Activated naive CD8-positive, alpha-beta T cell treated with anti-CD3 and anti-CD28 coated beads, Interleukin-2, amount 10 ng/mL, durations not matched to agents 7 days and 5 days (primary cell): ENCODE measurements around the gene TMEM121. TPM values are rescaled to one million over a fixed set of nuclear protein-coding genes. Genes with fewer than 3 reads are reported as not detected.

Source experiments
- ATAC-seq: fragments of 150-1000 bp; cut with Tn5 transposase; one replicate; pipeline ENCODE4 v1.10.0; 2021; ENCODE audit warnings: low read depth, moderate library complexity
- POLR2A ChIA-PET: fragments of 350-600 bp; sonication (Branson Sonifier 250); formaldehyde crosslinking; loops from one replicate; lab custom pipeline; 2021; ENCODE audit warnings: antibody characterized with exemption; lab: Charles Lee
- DNase-seq: peaks from one replicate; pipeline ENCODE4 v3.0.0; 2021
- H3K27ac Mint-ChIP-seq: one replicate; pipeline ENCODE4 v1.8.0; 2022; ENCODE audit warnings: mild to moderate bottlenecking, mixed read lengths
- H3K27me3 Mint-ChIP-seq: one replicate; pipeline ENCODE4 v1.8.0; 2022; ENCODE audit warnings: mild to moderate bottlenecking, moderate library complexity, mixed read lengths
- H3K36me3 Mint-ChIP-seq: one replicate; pipeline ENCODE4 v1.8.0; 2021; ENCODE audit warnings: mild to moderate bottlenecking, mixed read lengths
- H3K4me1 Mint-ChIP-seq: one replicate; pipeline ENCODE4 v1.8.0; 2021; ENCODE audit warnings: mixed read lengths
- H3K4me3 Mint-ChIP-seq: one replicate; pipeline ENCODE4 v1.8.0; 2022; ENCODE audit warnings: mild to moderate bottlenecking, moderate library complexity, mixed read lengths
- H3K9me3 Mint-ChIP-seq: one replicate; pipeline ENCODE4 v1.8.0; 2021; ENCODE audit warnings: mixed read lengths
- total RNA-seq, 2 experiments: library from RNA; stranded (reverse); gene quantifications; one replicate each; pipeline ENCODE4 v1.2.3, GENCODE V29; 2021

TMEM121 gene
- 1 to 10 TPM; 8.1 to 8.8 TPM for total RNA-seq

DNA sequence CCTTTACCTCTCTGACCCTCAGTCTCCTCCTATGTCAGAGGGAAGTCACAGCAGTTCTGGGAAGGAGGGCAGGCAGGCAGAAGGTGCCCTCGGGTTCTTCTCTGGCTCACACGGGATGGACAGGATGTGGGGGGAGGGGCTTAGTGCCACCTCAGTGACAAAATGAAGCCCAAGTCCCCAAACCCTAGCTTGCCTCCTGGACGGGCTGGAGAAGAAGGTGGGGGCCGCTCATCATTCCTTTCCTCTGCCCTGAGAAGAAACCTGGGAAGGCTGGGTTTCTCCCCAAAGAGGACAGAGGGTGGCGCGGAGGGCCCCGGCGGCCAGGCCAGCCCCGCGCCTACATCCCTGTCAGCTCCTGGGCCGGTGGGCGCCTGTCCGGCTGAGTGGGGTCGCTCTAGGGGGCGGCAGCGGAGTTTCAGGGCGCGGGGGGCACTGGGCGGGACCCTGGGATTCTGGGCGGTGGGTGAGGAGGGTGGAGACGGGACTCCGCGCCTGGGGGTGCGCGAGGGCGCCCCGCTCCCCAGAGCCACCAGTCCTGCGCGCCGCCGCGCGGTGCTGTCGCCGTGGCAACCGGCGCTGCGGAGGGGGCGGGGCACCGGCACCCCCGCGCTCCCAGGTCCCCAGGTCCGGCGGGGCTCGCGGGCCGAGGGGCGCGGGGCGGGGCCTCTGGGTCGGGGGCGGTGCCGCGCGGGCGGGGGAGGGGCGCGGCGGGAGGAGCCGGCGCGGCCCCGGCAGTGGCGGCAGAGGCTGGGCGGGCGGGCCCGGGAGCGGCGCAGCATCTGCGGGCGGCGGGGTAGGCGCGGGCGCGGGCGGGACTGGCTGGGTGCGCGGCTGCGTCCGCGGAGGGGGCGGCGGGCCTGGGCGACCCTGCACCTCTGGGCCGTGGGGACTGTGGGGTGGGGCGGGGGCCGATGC is at the start of gene TMEM121:
TMEM121 (plus strand) TSS at position 723 of the 915 bp plus-strand sequence. CDS start 2,252 bp downstream, outside the sequence.
- peak within 1 kb of the TSS; percentile 78 for H3K4me3 Mint-ChIP-seq
- no peaks in the 10 kb centered on the region for H3K36me3 Mint-ChIP-seq
- no peaks in the 10 kb centered on the region for H3K9me3 Mint-ChIP-seq
- H3K27ac Mint-ChIP-seq, result peak within 1 kb of the TSS; percentile 80
- DNase-seq, result peak; percentile 68
- peak; percentile 6 for ATAC-seq
- H3K4me1 Mint-ChIP-seq, result peaks cover 14% of the 10 kb centered on the region
- POLR2A ChIA-PET, result no interaction called here
- peaks cover 34% of the 10 kb centered on the region for H3K27me3 Mint-ChIP-seq

DNA sequence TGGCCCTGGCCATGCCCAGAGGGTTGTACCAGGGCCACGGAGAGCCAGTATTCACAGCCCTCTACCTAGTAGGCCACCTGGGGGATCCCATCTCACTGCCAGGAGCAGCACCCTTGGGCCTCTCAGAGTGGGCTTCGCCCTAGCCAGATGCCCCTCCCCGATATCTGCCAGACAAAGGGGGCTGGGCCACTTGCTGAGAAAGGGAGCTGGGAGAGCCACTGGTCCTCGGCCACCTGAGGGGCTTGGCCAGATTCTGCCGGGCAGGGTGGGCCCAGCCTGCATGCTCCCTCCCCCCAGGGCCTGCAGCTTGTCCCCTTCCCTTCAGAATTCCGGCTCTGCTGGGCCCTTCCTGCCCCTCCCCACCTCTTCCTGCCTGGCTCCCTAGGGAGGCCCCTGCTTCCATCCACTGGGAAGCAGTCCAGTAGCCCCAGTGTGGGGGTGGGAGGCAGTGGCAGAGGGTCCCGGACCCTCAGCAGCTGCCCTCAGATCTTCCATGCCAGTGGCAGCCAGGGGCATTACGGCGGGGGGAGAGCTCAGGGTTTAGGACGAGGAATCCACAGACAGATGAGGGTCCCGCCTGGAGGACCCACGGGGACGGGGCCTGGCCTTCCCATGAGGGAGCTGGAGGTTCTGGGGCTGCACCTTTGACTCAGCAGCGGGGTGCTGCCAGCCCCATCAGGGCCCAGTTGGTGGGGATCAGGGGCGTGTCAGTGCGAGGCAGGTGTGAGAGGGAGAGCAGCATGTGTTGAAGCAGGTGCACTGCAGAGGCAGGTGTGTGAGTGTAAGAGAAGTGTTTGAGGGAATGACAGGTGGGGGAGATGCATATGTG is 49.3 kb upstream of the TMEM121 start:
- Mint-ChIP-seq H3K36me3 (peaks cover 3% of the 10 kb centered on the region), H3K27me3 (peaks cover 28% of the 10 kb centered on the region), H3K27ac (peak overlapping the region; percentile 56), H3K4me1 (peaks cover 16% of the 10 kb centered on the region), H3K9me3 (no peaks in the 10 kb centered on the region), H3K4me3 (no peak overlapping the region)
- no peak for DNase-seq
- no peak for ATAC-seq
- POLR2A ChIA-PET, result no interaction called here

DNA sequence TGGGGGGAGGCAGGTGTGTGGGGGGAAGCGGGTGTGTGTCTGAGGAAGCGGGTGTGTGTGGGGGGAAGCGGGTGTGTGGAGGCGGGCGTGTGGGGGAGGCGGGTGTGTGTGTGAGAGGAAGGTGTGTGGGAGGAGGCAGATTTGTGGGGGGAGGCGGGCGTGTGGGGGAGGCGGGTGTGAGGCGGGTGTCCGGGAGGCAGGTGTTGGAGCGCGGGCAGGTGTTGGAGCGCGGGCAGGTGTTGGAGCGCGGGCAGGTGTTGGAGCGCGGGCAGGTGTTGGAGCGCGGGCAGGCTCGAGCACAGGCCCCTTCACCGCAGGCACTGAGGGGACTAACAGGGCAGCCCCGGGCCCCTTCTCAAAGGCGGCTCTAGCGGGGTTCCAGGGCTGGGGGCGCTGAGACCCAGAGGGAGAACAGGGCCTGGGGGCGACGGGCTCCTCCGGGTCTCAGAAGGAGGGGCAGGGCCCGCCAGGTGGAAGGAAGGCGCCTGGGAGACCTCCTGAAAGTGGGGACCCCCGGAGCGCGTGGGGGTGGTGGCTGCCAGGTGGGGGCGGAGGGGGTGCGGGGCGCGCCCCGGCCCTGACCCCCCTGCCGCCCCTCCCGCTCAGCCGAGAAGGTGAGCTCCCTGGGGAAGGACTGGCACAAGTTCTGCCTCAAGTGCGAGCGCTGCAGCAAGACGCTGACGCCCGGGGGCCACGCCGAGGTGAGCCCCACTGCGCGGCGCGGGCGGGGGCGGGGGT is 48.6 kb upstream of the TMEM121 start:
- no peak overlapping the region for H3K4me3 Mint-ChIP-seq
- H3K36me3 Mint-ChIP-seq, result peaks cover 3% of the 10 kb centered on the region
- H3K9me3 Mint-ChIP-seq, result no peaks in the 10 kb centered on the region
- POLR2A ChIA-PET, result no interaction called here
- ATAC-seq (no peak), DNase-seq (no peak)
- peaks cover 20% of the 10 kb centered on the region for H3K4me1 Mint-ChIP-seq
- H3K27me3 Mint-ChIP-seq, result peaks cover 28% of the 10 kb centered on the region
- no peak overlapping the region for H3K27ac Mint-ChIP-seq

DNA sequence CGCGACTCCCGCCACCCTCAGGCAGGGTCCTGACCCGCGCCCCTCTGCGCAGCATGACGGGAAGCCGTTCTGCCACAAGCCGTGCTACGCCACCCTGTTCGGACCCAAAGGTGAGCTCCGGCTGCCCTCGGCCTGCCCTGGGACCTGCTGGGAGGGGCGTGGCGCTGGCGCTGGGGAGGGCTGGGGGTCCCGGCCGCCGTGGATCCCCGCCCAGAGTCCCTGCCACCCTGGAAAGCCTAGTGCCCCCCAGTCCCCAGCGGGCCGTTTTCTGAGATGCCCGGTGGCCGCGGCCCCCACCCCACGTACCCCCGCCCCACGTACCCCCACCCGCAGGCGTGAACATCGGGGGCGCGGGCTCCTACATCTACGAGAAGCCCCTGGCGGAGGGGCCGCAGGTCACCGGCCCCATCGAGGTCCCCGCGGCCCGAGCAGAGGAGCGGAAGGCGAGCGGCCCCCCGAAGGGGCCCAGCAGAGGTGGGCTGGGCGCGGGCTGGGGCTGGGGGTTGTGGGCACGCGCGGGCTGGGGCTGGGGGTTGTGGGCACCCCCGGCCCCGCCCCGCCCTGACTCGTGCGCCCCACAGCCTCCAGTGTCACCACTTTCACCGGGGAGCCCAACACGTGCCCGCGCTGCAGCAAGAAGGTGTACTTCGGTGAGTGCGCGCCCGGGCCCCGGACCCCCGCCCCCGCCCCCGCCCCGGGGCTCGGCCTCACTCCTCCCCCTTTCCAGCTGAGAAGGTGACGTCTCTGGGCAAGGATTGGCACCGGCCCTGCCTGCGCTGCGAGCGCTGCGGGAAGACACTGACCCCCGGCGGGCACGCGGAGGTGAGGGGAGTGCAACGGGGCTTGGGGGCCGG is 47.8 kb upstream of the TMEM121 start:
- DNase-seq (no peak), ATAC-seq (no peak)
- POLR2A ChIA-PET, result no interaction called here
- peaks cover 20% of the 10 kb centered on the region for H3K4me1 Mint-ChIP-seq
- no peak overlapping the region for H3K27ac Mint-ChIP-seq
- no peak overlapping the region for H3K4me3 Mint-ChIP-seq
- H3K36me3 Mint-ChIP-seq, result peaks cover 3% of the 10 kb centered on the region
- no peaks in the 10 kb centered on the region for H3K9me3 Mint-ChIP-seq
- peaks cover 28% of the 10 kb centered on the region for H3K27me3 Mint-ChIP-seq

DNA sequence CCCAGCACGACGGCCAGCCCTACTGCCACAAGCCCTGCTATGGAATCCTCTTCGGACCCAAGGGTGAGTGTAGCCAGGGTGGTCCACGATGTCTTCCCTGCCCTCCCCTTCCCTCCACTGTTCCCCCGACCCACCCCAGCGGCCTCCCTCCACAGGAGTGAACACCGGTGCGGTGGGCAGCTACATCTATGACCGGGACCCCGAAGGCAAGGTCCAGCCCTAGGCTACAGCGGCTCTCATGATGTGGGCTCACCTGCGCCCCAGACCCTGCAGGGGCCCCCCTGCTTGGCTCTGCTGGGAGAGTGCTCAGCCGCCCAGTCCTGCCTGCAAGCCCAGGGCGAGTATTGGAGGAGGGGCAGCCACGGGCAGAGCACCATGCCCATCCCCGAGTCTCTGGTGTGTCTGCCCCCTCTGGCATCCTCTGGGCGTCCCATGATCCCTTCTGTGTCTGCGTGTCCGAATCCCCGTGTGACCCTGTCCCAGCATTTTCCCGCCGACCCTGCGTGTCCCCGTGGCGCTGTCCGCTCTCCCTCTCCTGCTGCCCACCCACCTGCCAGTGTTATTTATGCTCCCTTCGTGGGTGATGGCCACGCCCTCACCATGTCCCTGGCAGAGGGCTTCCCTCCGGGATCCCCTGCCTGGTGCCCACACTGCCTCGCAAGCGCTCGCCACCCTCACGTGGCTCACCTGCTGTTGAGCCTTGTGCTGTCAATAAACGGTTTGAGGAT is 46.8 kb upstream of the TMEM121 start:
- Mint-ChIP-seq H3K4me3 (no peak overlapping the region), H3K4me1 (peaks cover 24% of the 10 kb centered on the region)
- DNase-seq, result no peak

DNA sequence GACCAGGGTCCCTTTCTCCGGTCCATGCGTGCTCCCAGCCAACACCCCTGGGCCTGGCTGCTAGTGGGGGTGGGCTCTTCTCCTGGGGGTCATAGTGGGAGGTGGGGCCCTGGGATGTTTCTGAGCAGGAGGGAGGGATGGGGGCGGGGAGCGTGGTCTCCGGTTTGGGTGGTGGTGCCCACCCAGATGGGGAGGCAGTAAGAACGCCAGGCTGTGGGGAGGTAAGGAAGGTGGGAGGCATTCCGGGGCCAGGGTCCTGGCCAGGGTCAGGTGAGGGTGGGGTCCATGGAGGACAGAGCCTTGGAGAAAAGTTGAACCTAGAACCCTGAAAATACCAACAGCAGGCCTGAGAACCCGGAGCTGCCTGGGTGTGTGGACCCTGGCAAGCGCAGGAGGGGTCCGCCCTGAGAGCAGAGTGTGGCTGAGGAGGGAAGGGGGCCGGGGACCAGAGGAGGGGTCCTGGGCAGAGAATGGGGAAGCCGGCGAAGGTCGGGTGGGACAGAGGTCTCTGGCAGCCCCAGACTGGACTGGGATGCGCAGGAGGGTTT is 46.1 kb upstream of the TMEM121 start:
- Mint-ChIP-seq H3K4me3 (no peak overlapping the region), H3K36me3 (peaks cover 3% of the 10 kb centered on the region), H3K27me3 (peaks cover 28% of the 10 kb centered on the region), H3K4me1 (peaks cover 25% of the 10 kb centered on the region), H3K27ac (no peak overlapping the region), H3K9me3 (no peaks in the 10 kb centered on the region)
- ATAC-seq, result no peak
- no peak for DNase-seq
- POLR2A ChIA-PET, result interaction anchor here (0.8 to 3.1 kb wide), 8 partner anchors 8 to 415 kb away, joined by 3 to 118 read pairs (median 4); partner anchors contain the start of genes BRF1, GPR132 and TEDC1

More for the DNA sequence above, 46.8 kb upstream of the TMEM121 start:
- no peak for ATAC-seq
- Mint-ChIP-seq H3K27me3 (peaks cover 28% of the 10 kb centered on the region), H3K27ac (peak overlapping the region; percentile 16), H3K36me3 (peaks cover 3% of the 10 kb centered on the region), H3K9me3 (no peaks in the 10 kb centered on the region)
- POLR2A ChIA-PET, result no interaction called here

DNA sequence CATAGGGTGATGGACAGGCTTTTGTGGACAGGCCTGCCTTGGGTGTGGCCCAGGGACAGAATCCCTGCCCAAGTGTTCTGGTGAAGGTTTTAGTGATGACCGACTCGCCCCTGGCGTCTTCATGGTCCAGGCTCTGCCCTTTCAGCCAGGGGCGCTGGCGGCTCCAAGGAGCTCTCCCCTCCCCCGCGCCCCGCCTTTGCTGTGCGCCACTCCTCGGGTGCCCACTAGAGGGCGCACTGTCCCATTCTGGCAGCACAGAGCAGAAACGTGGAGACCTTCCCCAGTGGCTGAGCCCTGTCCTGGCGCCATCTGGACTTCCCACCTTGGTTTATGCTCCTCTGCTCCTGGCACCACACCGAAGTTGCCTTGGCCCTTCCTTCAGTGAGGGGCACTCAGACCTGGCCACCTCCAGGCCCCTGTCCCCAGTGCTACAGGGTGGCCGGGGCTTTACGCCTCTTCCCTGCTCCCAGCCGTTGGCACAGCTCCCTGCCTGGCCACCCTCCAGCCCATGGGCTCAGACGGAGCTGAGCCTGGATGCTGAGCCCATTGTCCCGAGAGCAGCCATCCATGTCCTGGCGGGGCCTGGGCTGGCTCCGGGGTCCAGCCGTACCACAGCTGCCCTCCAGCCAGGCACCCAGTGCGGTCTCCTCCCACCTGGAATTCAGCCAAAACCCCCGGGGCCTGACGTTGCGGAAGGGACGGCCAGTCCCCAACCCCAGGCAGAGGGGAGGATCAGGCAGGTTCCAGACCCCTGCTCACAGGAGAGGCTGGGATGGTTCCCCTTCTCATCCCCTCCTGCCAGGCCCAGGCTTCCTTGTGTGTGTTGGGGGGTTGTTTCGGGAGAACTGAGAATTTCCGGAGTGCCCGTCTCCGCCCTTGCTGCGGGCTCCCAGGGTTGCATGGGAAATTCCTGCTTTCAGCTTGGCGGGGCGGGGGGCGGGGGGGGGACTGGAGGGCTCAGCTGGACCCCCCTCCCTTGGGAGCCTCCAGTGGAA is 45.3 kb upstream of the TMEM121 start:
- peak; percentile 94 for DNase-seq
- peak; percentile 50 for ATAC-seq
- POLR2A ChIA-PET, result interaction anchor here (0.8 to 3.1 kb wide), 10 partner anchors 9 to 415 kb away, joined by 3 to 118 read pairs (median 4); partner anchors contain the start of genes BRF1, GPR132 and TEDC1
- peaks cover 3% of the 10 kb centered on the region for H3K36me3 Mint-ChIP-seq
- H3K9me3 Mint-ChIP-seq, result no peaks in the 10 kb centered on the region
- H3K4me3 Mint-ChIP-seq, result peak overlapping the region; percentile 64
- peak overlapping the region; percentile 97 for H3K27ac Mint-ChIP-seq
- peaks cover 21% of the 10 kb centered on the region for H3K27me3 Mint-ChIP-seq
- peaks cover 25% of the 10 kb centered on the region for H3K4me1 Mint-ChIP-seq

DNA sequence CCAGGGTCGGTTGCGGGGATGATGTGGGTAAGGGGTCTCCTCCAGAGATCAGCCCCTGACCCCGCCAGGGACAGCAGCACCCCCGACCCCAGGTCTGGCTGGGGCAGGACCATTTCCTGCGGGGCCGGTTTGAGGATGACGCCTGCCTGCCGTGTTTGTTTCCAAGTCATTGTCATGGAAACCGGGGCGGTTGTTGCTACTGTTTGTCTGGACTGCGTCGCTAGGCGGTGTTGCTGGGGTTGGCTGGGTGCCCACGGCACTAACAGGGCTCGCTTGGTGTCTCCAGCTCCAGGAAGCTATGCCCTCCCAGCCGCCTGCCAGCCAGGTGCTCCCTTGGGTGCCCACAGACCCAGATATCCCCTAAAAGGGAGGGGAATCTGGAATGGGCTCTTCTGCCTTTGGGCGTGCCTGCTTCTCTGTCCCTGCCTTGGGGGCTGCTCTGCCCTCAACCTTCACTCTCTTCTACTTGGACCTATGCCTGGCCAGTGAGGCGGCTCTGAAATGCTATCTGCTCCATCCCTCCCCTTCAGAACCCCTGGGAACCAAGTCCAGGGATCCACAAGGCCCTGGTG is 44.4 kb upstream of the TMEM121 start:
- peak overlapping the region; percentile 65 for H3K4me3 Mint-ChIP-seq
- no peaks in the 10 kb centered on the region for H3K9me3 Mint-ChIP-seq
- H3K36me3 Mint-ChIP-seq, result peaks cover 3% of the 10 kb centered on the region
- peak; percentile 87 for DNase-seq
- POLR2A ChIA-PET, result interaction anchor here (0.9 to 3.1 kb wide), 7 partner anchors 9 to 181 kb away, joined by 3 to 118 read pairs (median 5); partner anchors contain the start of genes BRF1 and TEDC1
- ATAC-seq, result peak; percentile 65
- peaks cover 25% of the 10 kb centered on the region for H3K4me1 Mint-ChIP-seq
- H3K27ac Mint-ChIP-seq, result peak overlapping the region; percentile 97
- peaks cover 19% of the 10 kb centered on the region for H3K27me3 Mint-ChIP-seq

DNA sequence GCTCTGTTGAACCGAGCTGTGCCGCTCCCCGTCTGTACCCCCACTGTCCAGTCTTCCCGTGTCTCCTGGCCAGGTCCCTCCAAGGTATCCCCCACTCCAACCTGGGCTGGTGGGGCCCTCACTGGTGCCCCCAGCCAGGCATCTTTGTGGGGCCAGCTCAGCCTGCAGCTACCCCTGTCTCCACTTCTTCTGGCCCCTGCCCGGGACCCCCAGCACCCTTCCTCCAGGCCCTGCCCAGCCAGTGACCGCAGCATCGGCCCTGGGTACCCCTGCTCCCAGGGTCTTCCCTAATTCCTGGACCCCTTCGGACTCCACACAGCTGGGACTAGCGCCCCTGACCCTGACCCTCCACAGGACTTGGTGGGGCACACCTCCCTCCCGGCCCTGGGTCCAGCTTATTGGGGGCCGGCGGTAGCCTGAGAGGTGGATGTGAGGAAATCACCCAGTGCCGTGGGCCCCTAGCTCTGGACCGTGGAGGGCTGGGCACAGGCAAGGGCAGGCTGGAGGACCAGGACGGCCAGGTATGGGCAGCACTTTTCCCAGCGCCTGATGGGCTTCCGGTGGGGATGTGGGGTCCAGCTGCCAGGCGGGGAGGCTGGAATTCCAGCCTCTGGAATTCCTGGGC is 43.8 kb upstream of the TMEM121 start:
- DNase-seq (no peak), ATAC-seq (no peak)
- POLR2A ChIA-PET, result interaction anchor here (0.9 to 3.1 kb wide), 6 partner anchors 9 to 182 kb away, joined by 3 to 118 read pairs (median 6); partner anchors contain the start of genes BRF1 and TEDC1
- H3K4me3 Mint-ChIP-seq, result peak overlapping the region; percentile 65
- H3K4me1 Mint-ChIP-seq, result peaks cover 23% of the 10 kb centered on the region
- no peaks in the 10 kb centered on the region for H3K36me3 Mint-ChIP-seq
- no peaks in the 10 kb centered on the region for H3K9me3 Mint-ChIP-seq
- H3K27me3 Mint-ChIP-seq, result peaks cover 13% of the 10 kb centered on the region
- peak overlapping the region; percentile 97 for H3K27ac Mint-ChIP-seq
